Coronary artery (tissue), 2 donors: ENCODE results near the gene MFRP.

Experiments used
- DNase-seq: peaks from one replicate; pipeline ENCODE4 v3.0.0-alpha.2; 2017; ENCODE audit warnings: low spot score
- H3K27ac ChIP-seq, 2 donors: fragments of 200-600 bp; sonication (generic); one replicate each; pipeline ENCODE4 v1.5.1; 2016 to 2019
- H3K4me3 ChIP-seq: fragments of 200-600 bp; sonication (generic); 2 replicates; pipeline ENCODE4 v1.5.1; 2016; ENCODE audit warnings: mild to moderate bottlenecking, moderate library complexity
- CTCF ChIP-seq: fragments of 200-600 bp; sonication (generic); IDR thresholded peaks from one replicate; pipeline ENCODE4 v1.5.1; 2019; ENCODE audit warnings: antibody characterized with exemption

MFRP gene

GRCh38 chr11:119322921-119323531 lies 23.5 kb downstream of the MFRP start:
- Histone ChIP-seq H3K27ac (peak overlapping the region; percentile 95 to 99), H3K4me3 (no peak overlapping the region)
- peak; percentile 67 for DNase-seq
- TF ChIP-seq CTCF: no peak

GRCh38 chr11:119322360-119322739 lies 24.2 kb downstream of the MFRP start:
- Histone ChIP-seq H3K27ac (peak overlapping the region; percentile 95 to 99), H3K4me3 (peak overlapping the region; percentile 75)
- no peak for TF ChIP-seq CTCF
- no peak for DNase-seq

- Histone ChIP-seq H3K27ac (peak overlapping the region; percentile 95 to 99), H3K4me3 (peak overlapping the region; percentile 75)
- no peak for TF ChIP-seq CTCF
- peak; percentile 85 for DNase-seq
Observed at GRCh38 chr11:119320776-119321524, 25.6 kb downstream of the MFRP start.

- peak overlapping the region; percentile 95 to 99 for H3K27ac ChIP-seq
- no peak for DNase-seq
- H3K4me3 ChIP-seq: peak overlapping the region; percentile 75
- TF ChIP-seq CTCF: no peak
Observed at GRCh38 chr11:119320240-119320775, 26.2 kb downstream of the MFRP start.

- no peak for TF ChIP-seq CTCF
- peak overlapping the region; percentile 95 to 99 for H3K27ac ChIP-seq
- no peak for DNase-seq
- peak overlapping the region; percentile 95 for H3K4me3 ChIP-seq
Observed at GRCh38 chr11:119319700-119320239, 26.7 kb downstream of the MFRP start.

- DNase-seq: no peak
- TF ChIP-seq CTCF: no peak
- peak overlapping the region; percentile 95 for H3K4me3 ChIP-seq
- peak overlapping the region; percentile 95 to 99 for H3K27ac ChIP-seq
Observed at GRCh38 chr11:119319136-119319699, 27.3 kb downstream of the MFRP start.
